HG02623 (cell line): ENCODE data around the gene TRIM60.
"Not testable (repeated sequence)": the region's sequence is repeated elsewhere in the genome, so short reads cannot be mapped to it uniquely, and the experiment has no call there.

ENCODE experiments used
- ATAC-seq: cut with Tn5 transposase; IDR thresholded peaks from one replicate; pipeline ENCODE4 v1.9.1; 2021; ENCODE audit warnings: moderate library complexity; ENCODE audit not compliant: unreplicated experiment

TRIM60 gene

DNA sequence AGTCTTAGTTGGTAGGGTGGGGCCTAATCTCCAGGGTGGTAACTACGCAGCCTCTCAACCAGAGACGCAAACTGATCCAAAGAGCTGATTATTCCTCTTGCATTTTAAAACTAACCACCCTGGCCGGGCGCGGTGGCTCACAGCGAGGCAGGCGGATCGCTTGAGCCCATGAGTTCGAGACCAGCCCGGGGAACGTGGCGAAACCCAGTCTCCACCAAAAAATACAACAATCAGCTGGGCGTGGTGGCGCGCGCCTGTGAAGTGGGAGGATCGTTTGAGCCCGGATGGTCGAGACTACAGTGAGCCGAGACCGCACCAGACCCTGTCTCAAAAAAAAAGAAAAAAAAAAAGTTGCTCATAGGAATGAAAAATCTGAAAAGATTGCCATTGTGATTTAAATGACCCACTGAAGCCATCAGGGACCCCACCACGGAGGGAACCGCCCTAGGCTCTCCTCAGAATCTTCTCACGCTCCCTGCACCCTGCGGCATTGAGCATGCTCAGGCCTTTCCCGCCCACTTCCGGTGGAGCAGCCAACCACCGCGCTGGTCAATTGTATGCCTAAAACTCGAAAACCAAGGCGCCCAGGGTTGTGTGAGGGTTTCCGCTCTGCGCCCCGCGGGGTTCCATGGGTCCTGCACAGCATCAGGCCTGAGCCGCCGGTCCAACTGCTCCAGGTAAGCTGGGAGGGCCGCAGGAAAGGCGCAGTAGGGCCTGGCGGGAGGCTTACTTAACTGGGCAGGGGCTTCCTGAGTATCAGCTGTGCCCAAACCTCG, at the start of gene TRIM60:
TSS of gene TRIM60 (plus strand) at position 564 of the 776 bp plus-strand sequence. CDS start 8,074 bp downstream, outside the sequence.
- no peak for ATAC-seq

DNA sequence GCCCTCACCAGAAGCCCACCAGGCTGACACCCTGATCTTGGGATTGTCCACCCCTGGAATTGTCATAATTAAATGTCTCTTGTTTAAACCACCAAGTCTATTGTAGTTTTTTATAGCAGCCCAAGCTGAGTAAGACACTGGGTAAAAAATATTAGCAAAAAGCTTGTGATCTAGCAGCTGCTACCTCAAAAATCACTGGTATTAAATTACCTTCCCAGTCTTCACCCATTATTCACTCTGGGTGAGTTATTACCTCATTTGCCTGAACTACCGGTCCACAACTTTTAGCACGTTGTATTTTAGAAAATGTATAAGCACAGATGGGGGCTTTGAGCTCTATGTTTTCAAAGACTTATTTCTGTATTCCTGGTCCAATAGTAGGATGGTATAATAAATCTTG, 42.3 kb upstream of the TRIM60 start:
- no peak for ATAC-seq

DNA sequence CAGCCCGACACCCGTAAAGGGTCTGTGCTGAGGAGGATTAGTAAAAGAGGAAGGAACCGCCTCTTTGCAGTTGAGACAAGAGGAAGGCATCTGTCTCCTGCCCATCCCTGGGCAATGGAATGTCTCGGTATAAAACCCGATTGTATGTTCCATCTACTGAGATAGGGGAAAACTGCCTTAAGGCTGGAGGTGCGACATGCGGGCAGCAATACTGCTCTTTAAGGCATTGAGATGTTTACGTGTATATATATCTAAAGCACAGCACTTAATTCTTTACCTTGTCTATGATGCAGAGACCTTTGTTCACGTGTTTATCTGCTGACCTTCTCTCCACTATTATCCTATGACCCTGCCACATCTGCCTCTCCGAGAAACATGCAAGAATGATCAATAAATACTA, 41.0 kb upstream of the TRIM60 start:
- ATAC-seq: not testable (repeated sequence)

DNA sequence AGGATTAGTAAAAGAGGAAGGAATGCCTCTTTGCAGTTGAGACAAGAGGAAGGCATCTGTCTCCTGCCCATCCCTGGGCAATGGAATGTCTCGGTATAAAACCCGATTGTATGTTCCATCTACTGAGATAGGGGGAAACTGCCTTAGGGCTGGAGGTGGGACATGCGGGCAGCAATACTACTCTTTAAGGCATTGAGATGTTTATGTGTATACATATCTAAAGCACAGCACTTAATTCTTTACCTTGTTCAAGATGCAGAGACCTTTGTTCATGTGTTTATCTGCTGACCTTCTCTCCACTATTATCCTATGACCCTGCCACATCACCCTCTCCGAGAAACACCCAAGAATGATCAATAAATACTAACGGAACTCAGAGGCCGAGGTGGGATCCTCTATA, 35.7 kb upstream of the TRIM60 start:
- ATAC-seq: not testable (repeated sequence)

DNA sequence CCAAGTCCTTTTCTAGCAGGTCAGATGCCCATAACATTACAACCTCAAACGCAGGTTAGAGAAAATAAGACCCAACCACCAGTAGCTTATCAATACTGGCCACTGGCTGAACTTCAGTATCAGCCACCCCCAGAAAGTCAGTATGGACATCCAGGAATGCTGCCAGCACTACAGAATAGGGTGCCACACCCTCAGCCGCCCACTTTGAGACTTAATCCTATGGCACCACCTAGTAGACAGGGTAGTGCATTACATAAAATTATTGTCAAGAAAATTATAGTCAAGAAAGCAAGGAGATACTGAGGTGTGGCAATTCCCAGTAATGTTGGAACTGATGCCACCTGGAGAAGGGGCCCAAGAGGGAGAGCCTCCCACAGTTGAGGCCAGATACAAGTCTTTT, 34.5 kb upstream of the TRIM60 start:
- ATAC-seq: no peak

DNA sequence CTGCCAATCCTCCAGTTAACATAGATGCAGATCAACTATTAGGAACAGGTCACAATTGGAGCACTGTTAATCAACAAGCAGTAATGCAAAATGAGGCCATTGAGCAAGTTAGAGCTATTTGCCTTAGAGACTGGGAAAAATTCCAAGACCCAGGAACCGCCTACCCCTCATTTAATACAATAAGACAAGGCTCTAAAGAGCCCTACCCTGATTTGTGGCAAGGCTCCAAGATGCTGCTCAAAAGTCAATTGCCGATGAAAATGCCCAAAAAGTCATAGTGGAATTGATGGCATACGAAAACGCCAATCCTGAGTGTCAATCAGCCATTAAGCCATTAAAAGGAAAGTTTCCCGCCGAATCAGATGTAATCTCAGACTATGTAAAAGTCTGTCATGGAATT, 33.9 kb upstream of the TRIM60 start:
- ATAC-seq: no peak

DNA sequence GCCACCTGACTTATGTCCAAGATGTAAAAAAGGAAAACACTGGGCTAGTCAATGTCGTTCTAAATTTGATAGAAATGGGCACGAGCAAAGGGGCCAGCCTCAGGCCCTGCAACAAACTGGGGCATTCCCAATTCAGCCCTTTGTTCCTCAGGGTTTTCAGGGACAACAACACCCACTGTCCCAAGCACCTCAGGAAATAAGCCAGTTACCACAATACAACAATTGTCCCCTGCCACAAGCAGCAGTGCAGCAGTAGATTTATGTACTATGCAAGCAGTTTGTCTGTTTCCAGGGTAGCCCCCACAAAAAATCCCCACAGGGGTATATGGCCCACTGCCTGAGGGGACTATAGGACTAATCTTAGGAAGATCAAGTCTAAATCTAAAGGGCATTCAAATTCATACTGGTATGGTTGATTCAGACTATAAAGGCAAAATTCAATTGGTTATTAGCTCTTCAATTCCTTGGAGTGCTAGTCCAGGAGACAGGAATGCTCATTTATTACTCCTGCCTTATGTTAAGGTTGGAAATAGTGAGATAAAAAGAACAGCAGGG, 33.2 kb upstream of the TRIM60 start:
- not testable (repeated sequence) for ATAC-seq

DNA sequence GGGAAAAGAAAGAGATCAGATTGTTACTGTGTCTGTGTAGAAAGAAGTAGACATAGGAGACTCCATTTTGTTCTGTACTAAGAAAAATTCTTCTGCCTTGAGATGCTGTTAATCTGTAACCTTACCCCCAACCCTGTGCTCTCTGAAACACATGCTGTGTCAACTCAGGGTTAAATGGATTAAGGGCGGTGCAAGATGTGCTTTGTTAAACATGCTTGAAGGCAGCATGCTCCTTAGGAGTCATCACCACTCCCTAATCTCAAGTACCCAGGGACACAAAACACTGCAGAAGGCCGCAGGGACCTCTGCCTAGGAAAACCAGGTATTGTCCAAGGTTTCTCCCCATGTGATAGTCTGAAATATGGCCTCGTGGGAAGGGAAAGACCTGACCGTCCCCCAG, 29.8 kb upstream of the TRIM60 start:
- not testable (repeated sequence) for ATAC-seq

DNA sequence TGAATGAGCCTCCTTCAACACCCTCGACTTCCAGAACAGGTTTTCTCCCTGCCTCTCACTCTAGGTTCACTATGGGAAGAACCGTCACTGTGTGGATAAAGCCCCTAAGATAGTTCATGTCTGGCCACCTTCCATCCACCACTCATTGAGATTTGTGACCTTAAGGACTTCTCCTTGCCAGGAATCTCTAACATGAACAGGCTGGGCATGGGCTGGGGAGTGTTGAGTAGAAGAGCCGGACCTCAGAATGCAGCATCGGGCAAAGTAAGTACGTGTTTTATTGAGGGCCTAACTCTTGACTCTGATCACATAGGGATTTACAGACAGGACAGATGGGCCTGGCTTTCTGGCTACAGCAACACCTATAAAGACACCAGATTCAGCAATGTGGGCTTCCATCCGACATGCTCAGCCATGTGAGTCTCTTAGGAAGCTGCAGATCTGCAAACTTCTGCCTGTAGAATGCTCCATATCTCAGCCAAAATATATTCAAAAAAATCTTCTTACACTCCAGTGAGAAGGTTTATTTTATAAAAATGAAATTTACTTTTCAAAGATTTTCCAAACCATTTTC, 26.4 kb upstream of the TRIM60 start:
- no peak for ATAC-seq

DNA sequence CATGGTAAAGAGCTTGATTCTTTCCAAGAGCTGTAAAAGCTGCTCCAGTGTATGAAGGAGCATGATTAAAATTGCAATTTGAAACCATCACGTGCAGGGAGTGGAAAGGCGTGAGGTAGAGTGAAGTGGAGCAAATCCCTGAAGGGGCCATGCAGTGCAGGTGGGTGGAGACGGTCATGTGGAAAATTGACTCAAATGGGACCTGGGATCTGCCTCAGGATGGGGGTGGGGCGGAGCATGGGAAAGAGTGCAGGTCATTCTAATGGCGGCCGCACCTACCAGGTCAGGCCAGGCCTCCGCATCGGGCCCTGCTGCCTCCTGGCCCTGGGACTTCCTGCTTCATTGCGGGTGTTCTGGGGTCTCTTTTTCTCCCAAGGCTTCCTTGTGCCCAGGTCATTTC, 25.3 kb upstream of the TRIM60 start:
- no peak for ATAC-seq

DNA sequence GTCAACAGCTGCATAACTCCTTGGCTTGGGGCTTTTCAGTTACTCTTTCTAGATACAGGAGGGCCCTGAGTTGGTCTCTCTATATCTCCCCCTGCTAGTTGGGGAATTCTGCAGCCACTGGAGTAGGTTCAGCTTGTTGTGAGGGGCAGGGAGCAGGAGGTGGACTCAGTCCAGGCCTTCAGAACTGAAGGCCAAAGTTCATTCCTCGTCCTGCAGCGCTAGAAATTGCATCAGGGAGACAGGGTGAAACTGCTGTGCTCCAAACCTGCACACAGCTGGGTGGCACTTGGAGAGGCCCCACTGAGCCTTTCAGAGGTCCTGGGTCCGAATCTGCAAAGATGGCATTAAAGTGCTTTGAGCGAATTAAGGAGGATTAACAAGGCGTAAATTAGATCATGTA, 24.9 kb upstream of the TRIM60 start:
- no peak for ATAC-seq

DNA sequence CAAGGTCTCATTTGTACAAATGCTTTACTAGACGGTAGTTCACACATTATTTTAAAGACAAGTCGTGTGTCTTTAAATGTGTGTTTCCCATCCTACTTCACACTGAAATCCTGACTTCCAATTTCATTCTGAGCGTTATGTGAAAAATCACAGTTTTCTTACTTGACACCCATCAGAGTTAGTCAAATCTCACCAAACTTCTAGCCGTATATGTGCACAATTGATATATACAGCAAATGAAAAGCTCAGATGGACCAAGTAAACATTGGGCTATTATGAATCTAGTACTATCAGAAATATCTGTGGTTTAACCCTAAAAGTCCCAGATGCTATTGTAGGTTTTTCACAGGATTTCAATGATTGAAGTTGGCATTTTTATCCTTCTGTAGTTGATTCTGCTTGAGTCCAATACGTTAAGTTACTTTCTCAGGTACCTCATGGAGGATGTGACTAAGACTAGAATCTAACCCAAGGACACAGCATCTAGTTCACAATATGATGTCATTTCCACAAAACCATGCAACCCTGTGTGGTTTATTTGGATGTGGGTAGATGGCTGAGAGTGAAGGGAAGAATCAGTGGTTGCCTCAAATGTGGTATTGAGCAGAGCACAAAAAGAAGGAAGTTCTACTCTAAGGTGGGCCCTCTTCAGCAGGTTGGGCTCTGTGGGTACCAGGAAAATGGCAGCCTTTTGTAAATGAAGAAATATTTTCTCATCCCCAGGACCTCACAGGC, 22.1 kb upstream of the TRIM60 start:
- ATAC-seq: no peak

DNA sequence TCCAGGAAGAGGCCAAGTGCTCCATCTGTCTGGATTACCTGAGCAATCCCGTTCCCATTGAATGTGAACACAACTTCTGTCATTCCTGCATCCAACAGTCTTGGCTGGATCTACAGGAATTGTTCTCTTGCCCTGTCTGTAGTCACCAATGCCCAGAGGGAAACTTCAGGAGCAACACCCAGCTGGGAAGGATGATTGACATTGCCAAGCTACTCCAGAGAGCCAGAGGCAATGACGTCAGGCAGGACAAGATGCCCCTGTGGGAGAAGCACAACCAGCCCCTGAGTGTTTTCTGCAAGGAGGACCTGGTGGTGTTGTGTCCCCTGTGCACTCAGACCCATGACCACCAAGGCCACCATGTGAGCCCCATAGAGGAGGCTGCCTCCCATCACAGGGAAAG, 21.3 kb upstream of the TRIM60 start:
- ATAC-seq: no peak

DNA sequence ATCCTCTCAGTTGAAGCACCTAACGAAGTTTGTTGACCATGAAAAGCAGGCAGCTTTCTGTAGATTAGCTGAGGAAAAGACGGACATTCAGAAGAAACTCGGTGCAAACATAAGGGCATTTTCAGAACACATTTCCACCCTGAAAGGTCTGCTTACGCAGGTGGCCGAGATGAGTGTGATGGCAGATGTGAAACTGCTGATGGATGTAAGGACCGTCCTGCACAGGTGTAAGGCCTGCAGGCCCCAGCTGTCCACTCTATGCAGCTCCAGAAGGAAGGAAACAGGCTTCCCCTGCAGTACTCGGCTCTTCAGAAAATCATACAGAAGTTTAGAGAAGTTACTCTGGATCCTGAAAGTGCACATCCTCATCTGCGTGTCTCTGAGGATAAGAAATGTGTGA, 20.8 kb upstream of the TRIM60 start:
- no peak for ATAC-seq

DNA sequence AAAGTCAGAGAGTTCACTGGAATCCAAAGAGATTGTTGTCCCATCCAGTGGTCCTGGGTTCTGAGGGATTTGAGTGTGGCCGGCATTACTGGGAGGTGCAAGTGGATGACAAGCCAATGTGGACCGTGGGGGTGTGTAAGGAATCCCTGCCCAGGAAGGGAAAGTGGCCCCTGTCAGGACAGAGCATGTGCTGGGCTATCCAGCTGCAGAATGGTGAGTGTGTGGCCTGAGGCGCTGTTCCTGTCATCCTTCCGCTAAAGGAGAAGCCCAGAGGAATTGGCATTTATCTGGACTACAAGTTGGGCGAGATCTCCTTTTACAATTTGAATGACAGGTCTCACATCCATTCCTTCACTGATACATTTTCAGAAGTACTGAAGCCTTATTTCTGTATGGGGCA, 20.4 kb upstream of the TRIM60 start:
- ATAC-seq: no peak

DNA sequence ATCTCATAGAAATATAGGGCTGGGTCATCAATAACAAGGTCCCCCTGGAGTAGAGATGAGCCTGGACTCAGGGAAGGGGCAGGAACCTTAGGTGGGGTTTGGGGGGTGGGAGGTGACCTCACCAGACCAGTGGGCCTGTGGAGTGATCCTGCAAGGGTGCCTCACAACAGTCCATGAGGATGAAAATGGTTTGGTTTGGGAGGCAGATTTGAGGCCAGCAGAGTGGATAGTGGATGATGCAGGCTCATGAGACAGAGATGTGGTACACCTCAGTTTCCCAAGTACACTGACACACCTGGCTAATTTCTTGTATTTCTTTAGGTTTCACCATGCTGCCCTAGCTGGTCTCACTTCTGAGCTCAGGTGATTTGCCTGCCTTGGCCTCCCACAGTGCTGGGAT, 18.1 kb upstream of the TRIM60 start:
- ATAC-seq: no peak

DNA sequence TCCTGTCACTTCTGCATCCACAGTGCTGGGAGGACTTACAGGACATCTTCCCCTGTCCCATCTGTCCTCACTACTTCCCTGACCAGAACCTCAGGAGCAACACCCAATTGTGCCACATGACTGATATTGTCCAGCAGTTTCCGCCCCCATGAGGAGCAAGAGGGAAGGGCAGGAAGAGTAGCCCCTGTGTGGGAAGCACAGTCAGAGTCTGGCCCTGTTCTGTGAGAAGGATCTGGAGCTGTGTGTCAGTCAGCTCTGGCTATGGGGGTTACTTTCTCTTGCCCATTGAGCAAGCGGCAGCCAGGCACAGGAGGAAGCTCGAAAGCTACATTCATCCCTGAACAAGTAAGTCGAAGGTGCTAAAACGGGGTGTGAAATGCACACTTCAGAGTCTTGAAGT, 14.8 kb upstream of the TRIM60 start:
- no peak for ATAC-seq

DNA sequence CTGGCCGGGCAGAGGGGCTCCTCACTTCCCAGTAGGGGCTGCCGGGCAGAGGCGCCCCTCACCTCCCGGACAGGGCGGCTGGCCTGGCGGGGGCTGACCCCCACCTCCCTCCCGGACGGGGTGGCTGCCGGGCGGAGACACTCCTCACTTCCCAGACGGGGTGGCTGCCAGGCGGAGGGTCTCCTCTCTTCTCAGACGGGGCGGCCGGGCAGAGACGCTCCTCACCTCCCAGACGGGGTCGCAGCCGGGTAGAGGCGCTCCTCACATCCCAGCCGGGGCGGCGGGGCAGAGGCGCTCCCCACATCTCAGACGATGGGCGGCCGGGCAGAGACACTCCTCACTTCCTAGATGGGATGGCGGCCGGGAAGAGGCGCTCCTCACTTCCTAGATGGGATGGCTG, 11.8 kb upstream of the TRIM60 start:
- ATAC-seq: not testable (repeated sequence)

DNA sequence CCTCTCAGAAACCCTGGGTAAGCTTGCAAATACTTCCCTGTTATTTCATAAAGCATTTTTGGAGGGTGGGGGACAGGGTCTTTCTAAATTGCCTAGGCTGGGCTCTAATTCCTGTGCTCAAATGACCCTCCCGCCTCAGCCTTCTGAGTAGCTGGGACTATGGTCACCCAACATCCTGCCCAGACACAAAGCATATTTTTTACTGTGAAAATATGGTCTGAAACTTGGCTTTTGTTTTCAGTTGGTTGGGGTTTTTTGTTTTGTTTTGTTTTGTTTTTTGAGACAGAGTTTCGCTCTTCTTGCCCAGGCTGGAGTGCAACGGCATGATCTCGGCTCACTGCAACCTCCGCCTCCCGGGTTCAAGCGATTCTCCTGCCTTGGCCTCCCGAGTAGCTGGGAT, 6.0 kb upstream of the TRIM60 start:
- ATAC-seq: not testable (repeated sequence)

DNA sequence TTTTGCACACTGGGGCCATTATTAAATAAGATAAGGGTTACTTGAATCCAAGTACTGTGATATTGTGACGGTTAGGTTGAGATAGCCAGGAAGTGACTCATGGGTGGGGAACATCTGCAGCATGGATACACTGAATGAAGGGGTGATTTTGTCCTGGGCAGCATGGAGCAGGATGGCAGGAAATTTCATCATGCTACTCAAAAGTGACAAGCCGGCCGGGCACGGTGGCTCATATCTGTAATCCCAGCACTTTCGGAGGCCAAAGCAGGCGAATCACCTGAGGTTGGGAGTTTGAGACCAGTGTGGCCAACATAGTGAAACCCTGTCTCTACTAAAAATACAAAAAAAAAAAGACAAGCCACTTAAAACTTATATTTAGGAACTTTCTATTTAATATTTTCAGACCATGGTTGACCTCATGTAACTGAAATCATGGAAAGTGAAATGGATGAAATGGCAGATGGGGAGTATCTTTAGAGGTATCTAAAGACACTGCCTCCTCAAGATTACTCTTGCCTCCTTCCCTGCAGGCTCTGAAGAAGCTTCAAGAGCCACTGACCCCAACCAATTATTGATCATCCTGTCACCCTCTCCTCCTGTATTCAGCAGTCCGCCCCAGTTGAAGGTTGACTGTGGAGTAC, 3.9 kb upstream of the TRIM60 start:
- no peak for ATAC-seq

DNA sequence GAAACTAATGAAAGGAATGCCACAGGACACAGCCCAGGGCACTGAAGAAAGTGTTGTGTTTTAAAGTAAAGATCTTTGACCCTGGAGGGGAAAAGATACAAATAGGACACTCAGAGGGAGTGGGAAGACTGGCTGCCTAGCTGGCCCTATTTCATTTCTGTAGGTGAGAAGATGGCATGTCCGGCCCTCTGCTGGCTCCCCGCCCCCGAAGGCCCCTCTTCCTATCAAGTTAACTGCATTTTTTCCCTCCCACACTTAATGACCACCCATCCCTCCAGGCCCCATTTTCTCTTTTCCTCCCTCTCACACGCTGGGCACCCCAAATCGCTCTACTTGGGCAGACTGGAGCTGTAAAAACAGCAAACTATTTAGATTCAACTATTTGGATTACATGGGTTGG, 16.4 kb downstream of the TRIM60 start:
- ATAC-seq: no peak
